Neural progenitor cell (in vitro differentiated cells): ENCODE results near the gene NQO2.

ENCODE experiments used
- CTCF ChIP-seq: fragments of 200-600 bp; sonication (generic); IDR thresholded peaks from 2 replicates; pipeline ENCODE4 v1.5.1; 2017; ENCODE audit warnings: antibody characterized with exemption, mild to moderate bottlenecking
- EZH2 ChIP-seq: fragments of 200-600 bp; sonication (generic); IDR thresholded peaks from 2 replicates; pipeline ENCODE4 v1.6.1; 2017; ENCODE audit warnings: antibody characterized with exemption, mild to moderate bottlenecking, moderate library complexity

DNA sequence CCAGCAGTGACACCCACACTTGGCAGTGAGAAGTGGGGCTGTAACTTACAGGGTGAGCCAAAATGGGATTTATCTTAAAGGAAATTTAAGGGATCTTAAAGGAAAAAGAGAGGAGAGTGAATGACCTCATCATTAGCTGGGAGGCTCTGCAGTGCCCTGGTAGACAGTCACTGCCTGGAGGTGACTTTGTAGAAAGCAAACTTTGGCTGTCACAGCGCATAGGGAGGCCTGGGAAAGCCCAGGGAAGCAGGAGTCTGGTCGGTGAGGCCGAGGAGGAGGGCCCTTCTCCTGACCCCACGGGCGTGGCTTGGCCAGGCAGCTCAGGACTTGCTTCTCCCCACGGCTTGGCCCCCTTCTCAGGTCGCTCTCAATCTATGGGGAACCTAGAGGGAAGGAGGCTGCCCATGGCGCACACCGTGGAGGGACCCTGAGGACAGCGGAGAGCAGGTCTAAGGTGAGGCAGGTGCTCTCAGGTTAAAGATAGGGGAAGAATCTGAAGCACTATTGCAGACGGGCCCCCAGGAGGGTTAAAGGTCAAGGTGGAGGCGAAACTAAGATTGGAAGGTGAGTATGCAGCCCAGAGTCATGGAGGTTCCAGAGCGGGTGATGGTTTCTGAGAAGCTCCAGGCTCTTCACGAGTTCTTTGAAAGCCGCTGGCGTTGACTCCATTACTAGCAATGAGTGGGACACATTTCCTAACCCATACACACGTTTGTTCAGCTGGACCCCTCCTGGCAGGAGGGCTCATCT, 53.0 kb downstream of the NQO2 start:
- TF ChIP-seq CTCF (no peak), EZH2 (no peak)
